A549 treated with ZK216348 at 1 μM for 4 hours (cell line): ENCODE results near the gene VWC2L. TPM values are rescaled to one million over a fixed set of nuclear protein-coding genes. Genes with fewer than 3 reads are reported as not detected.

Source experiments
- total RNA-seq: library from RNA; stranded (reverse); fragments of 200-300 nt; extraction: Qiagen RNA extraction; gene quantifications from 5 replicates; pipeline ENCODE4 v1.2.3, GENCODE V29; 2022; ENCODE audit warnings: low read depth

Gene VWC2L
- total RNA-seq: not detected in 5 replicates

GRCh38 chr2:214410918-214411554 lies at the start of gene VWC2L:
Gene VWC2L, plus strand, starts transcription at chr2:214411054. Its CDS starts 3,140 bp downstream, at chr2:214414194.

